ENCODE data around the gene RIPPLY2.
A peak's percentile ranks its signal among the peaks of the same experiment; 100 is the strongest.

Gene RIPPLY2

GRCh38 chr6:83883240-83883639 lies 30.1 kb downstream of the RIPPLY2 start:
- Histone ChIP-seq H3K4me3 (ENCODE audit: low read depth, low read length) (no peak overlapping the region), H3K36me3 (replicated peaks) (no peaks in the 10 kb centered on the region), H3K27ac (no peak overlapping the region), H3K27me3 (replicated peaks) (no peaks in the 10 kb centered on the region)
- no peak for TF ChIP-seq CTCF (IDR thresholded peaks at IDR 0.05; ENCODE audit: low read depth, low read length, missing control alignments)
- DNase-seq, result no peak
- in situ Hi-C loops (cut with HindIII; ENCODE audit: low pct_ligation_motif_present, low sequenced_read_pairs), result no loop called here

GRCh38 chr6:83884523-83884922 lies 31.4 kb downstream of the RIPPLY2 start:
- H3K27ac ChIP-seq, result no peak overlapping the region
- H3K36me3 ChIP-seq (replicated peaks), result no peaks in the 10 kb centered on the region
- no peak for DNase-seq
- no peak overlapping the region for H3K4me3 ChIP-seq (ENCODE audit: low read depth, low read length)
- peak; percentile 42 for TF ChIP-seq CTCF (IDR thresholded peaks at IDR 0.05; ENCODE audit: low read depth, low read length, missing control alignments)
- no peaks in the 10 kb centered on the region for H3K27me3 ChIP-seq (replicated peaks)
- in situ Hi-C loops (cut with HindIII; ENCODE audit: low pct_ligation_motif_present, low sequenced_read_pairs), result no loop called here

- DNase-seq, result no peak
- H3K27ac ChIP-seq, result no peak overlapping the region
- no peak for TF ChIP-seq CTCF (IDR thresholded peaks at IDR 0.05; ENCODE audit: low read depth, low read length, missing control alignments)
- in situ Hi-C loops (cut with HindIII; ENCODE audit: low pct_ligation_motif_present, low sequenced_read_pairs), result no loop called here
- no peak overlapping the region for H3K4me3 ChIP-seq (ENCODE audit: low read depth, low read length)
- H3K27me3 ChIP-seq (replicated peaks), result no peaks in the 10 kb centered on the region
- H3K36me3 ChIP-seq (replicated peaks), result no peaks in the 10 kb centered on the region
Measured at GRCh38 chr6:83885984-83886383, 32.8 kb downstream of the RIPPLY2 start.

- no peak overlapping the region for H3K4me3 ChIP-seq (ENCODE audit: low read depth, low read length)
- no peak for TF ChIP-seq CTCF (IDR thresholded peaks at IDR 0.05; ENCODE audit: low read depth, low read length, missing control alignments)
- in situ Hi-C loops (cut with HindIII; ENCODE audit: low pct_ligation_motif_present, low sequenced_read_pairs), result no loop called here
- no peak for DNase-seq
- no peak overlapping the region for H3K27ac ChIP-seq
- H3K36me3 ChIP-seq (replicated peaks), result no peaks in the 10 kb centered on the region
- no peaks in the 10 kb centered on the region for H3K27me3 ChIP-seq (replicated peaks)
Measured at GRCh38 chr6:83889621-83890020, 36.5 kb downstream of the RIPPLY2 start.

- Histone ChIP-seq H3K27ac (no peak overlapping the region), H3K4me3 (ENCODE audit: low read depth, low read length) (no peak overlapping the region), H3K27me3 (replicated peaks) (no peaks in the 10 kb centered on the region), H3K36me3 (replicated peaks) (no peaks in the 10 kb centered on the region)
- in situ Hi-C loops (cut with HindIII; ENCODE audit: low pct_ligation_motif_present, low sequenced_read_pairs), result no loop called here
- no peak for DNase-seq
- no peak for TF ChIP-seq CTCF (IDR thresholded peaks at IDR 0.05; ENCODE audit: low read depth, low read length, missing control alignments)
Measured at GRCh38 chr6:83890520-83890919, 37.4 kb downstream of the RIPPLY2 start.

- H3K27ac ChIP-seq, result no peak overlapping the region
- DNase-seq, result no peak
- H3K36me3 ChIP-seq (replicated peaks), result no peaks in the 10 kb centered on the region
- H3K27me3 ChIP-seq (replicated peaks), result no peaks in the 10 kb centered on the region
- TF ChIP-seq CTCF (IDR thresholded peaks at IDR 0.05; ENCODE audit: low read depth, low read length, missing control alignments), result no peak
- no peak overlapping the region for H3K4me3 ChIP-seq (ENCODE audit: low read depth, low read length)
- in situ Hi-C loops (cut with HindIII; ENCODE audit: low pct_ligation_motif_present, low sequenced_read_pairs), result no loop called here
Measured at GRCh38 chr6:83891586-83891985, 38.4 kb downstream of the RIPPLY2 start.

Data from brain microvascular endothelial cell (primary cell).